ENCODE measurements around the gene TMEM134.

Gene TMEM134

GRCh38 chr11:67423891-67424613, 45.0 kb downstream of the TMEM134 start:
- no peak overlapping the region for H3K4me3 ChIP-seq (replicated peaks; ENCODE audit: low read depth, low read length)
- TF ChIP-seq CTCF (IDR thresholded peaks at IDR 0.05; ENCODE audit: low read length, missing control alignments) = no peak
- no peak for DNase-seq (ENCODE audit: low read depth)

- no peak overlapping the region for H3K4me3 ChIP-seq (replicated peaks; ENCODE audit: low read depth, low read length)
- TF ChIP-seq CTCF (IDR thresholded peaks at IDR 0.05; ENCODE audit: low read length, missing control alignments) = no peak
- DNase-seq (ENCODE audit: low read depth) = no peak
Observed at GRCh38 chr11:67423466-67423865, 45.6 kb downstream of the TMEM134 start.

GRCh38 chr11:67422891-67423290, 46.2 kb downstream of the TMEM134 start:
- DNase-seq (ENCODE audit: low read depth) = no peak
- no peak for TF ChIP-seq CTCF (IDR thresholded peaks at IDR 0.05; ENCODE audit: low read length, missing control alignments)
- no peak overlapping the region for H3K4me3 ChIP-seq (replicated peaks; ENCODE audit: low read depth, low read length)

- no peak for DNase-seq (ENCODE audit: low read depth)
- H3K4me3 ChIP-seq (replicated peaks; ENCODE audit: low read depth, low read length) = no peak overlapping the region
- no peak for TF ChIP-seq CTCF (IDR thresholded peaks at IDR 0.05; ENCODE audit: low read length, missing control alignments)
Observed at GRCh38 chr11:67421430-67422031, 47.5 kb downstream of the TMEM134 start.

- peak; percentile 89 for DNase-seq (ENCODE audit: low read depth)
- no peak for TF ChIP-seq CTCF (IDR thresholded peaks at IDR 0.05; ENCODE audit: low read length, missing control alignments)
Observed at GRCh38 chr11:67420646-67421429, 48.2 kb downstream of the TMEM134 start.

GRCh38 chr11:67420147-67420645, 48.9 kb downstream of the TMEM134 start:
- no peak for DNase-seq (ENCODE audit: low read depth)
- H3K4me3 ChIP-seq (replicated peaks; ENCODE audit: low read depth, low read length) = peak overlapping the region; percentile 37
- TF ChIP-seq CTCF (IDR thresholded peaks at IDR 0.05; ENCODE audit: low read length, missing control alignments) = no peak

More at GRCh38 chr11:67420646-67421429, 48.2 kb downstream of the TMEM134 start:
- peak overlapping the region; percentile 37 for H3K4me3 ChIP-seq (replicated peaks; ENCODE audit: low read depth, low read length)

Data from fibroblast of pulmonary artery (primary cell).